GM19324 (cell line): ENCODE data around the gene NRN1.
"Not testable (repeated sequence)": the region's sequence is repeated elsewhere in the genome, so short reads cannot be mapped to it uniquely, and the experiment has no call there.

ENCODE experiments used
- ATAC-seq: cut with Tn5 transposase; IDR thresholded peaks from one replicate; pipeline ENCODE4 v1.9.1; 2021; ENCODE audit warnings: mild to moderate bottlenecking, moderate library complexity; ENCODE audit not compliant: unreplicated experiment, low FRiP score

The NRN1 gene, protein sequence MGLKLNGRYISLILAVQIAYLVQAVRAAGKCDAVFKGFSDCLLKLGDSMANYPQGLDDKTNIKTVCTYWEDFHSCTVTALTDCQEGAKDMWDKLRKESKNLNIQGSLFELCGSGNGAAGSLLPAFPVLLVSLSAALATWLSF

DNA sequence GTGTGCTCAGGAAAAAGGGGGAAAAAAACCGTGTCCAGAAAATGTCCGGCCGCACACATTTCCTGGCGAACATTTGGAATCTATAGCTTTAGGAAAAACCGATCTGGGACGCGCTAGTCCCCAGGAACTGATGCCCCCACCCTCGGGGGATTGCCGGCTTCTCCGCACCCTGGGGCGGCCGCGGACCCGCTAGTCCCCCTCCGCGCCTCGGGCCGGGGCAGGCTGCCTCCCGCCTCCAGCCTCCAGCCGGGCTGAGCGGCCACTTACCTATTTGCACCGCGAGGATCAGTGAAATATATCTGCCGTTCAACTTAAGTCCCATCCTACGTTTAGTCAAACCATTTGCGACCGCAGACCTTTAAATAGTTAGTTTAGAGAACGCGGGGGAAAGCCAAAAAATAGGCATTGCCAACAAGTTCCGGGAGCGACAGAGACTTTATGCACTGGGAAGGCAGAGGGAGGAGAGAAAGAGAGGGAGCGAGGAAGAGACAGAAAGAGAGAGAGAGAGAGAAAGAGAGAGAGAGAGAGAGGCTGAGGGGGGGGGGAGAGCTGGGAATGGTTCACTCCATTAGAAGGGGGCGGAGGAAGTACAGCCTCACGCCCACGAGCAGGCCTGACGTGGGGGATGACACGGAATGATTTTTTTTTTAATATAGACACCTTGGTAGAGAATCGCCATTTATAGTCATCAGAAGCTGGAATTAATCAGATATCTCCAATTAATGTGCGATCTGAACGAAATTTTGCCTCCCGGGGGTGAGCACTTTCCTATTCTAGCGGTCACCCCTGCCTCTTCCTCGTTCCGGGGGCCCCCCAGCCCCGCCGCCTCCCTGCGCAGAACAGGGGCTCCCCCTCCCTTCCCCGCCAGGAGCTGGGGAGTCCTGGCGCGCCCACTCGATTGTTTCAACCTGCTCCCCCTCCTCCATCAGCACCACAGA, at the start of gene NRN1:
NRN1 (minus strand) TSS at position 498 of the 938 bp plus-strand sequence; CDS start at position 322, 176 bp downstream.
- no peak for ATAC-seq

DNA sequence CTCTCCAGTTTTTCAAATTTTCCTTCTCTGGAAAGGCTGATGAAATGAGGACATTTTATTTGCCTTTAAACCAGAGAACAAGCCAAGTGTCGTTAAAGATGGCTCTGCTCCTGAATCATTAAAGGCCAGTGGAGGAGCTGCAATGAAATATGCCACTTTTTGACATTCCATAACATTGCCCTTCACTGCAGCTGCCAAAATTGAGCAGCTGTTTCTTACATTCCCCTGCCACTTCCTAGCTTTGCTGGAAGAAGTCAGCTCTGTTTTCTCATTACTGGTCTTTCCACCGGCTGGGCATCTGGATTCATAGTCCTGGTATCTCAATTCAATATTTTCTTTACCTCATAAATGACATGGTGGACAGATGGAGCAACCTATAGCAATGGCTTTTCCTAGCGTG, 45.5 kb upstream of the NRN1 start:
- ATAC-seq = no peak

DNA sequence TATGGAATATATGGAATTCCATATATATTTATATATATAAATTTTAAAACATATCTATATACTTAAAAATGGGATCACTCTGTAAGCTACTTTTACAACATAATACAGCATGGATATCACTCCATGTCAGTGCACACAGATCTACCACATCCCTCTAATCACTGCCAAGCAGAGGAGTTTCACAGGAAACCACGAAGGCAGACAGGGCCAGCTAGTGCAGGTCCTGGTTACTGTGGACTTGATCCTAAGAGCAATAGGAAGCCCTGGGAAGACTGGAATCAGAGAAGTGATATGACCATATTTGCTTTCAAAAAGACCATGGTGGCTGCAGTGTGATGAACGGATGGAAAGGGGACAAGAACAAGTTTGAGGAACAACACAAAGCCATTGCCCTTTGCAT, 40.0 kb upstream of the NRN1 start:
- no peak for ATAC-seq

DNA sequence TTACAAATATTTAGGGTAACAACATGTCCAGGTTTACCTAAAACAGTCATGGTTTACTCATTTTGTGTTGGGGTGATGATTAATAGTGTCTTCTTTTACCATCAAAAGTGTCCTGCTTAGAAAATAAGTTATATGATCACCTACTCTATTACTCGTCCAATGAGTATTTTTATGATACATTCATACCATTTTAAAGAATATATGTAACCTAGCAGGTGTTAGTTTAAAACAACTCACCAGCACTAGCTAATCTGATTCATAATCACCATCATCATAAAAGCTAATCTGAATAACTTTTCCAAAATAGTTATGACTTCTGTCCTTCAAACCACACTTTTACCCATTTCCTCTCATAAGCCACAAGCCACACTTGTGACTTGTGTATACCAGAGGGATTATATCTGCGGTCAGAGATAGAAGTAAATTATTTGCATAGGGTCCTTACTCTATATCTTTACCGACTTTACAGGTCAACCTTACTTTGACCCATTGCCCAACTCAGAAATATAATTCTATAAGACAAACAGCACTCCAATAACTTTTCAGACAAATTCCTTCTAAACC, 33.3 kb upstream of the NRN1 start:
- ATAC-seq = no peak

DNA sequence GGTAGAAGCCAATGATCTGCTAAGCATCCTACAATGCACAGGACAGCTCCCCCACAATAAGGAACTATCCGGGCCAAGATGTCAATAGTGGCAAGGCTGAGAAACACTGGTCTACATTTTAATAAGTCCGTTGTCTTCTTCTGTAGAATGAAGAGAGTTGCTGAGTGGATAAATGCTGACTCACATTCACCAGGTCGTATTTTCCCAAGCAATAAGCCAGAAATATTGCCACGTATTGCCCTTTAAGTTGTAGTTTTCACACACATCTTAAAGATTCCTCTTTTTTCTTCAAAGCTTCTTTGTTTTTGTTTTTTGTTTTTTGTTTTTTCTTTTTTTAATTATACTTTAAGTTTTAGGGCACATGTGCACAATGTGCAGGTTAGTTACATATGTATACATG, 30.5 kb upstream of the NRN1 start:
- ATAC-seq = no peak

DNA sequence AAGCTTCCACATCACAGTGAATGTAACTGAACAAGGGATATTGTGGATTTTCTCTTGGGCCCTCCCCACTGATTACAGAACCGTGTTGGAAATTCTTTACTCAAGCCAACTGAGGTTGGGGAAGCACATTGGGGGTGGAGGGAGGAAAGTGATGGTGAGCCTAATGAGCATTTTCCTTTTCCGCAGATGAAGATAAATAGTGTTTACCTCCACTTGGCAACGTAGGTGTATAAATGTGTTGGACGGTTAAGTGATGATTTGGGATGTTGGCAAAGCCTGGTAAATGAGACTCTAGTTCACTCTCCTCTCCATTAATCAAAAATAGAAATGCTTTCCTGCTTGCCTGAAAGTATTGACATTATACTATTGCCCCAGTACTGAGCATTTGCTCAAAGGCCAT, 27.1 kb upstream of the NRN1 start:
- ATAC-seq = no peak

DNA sequence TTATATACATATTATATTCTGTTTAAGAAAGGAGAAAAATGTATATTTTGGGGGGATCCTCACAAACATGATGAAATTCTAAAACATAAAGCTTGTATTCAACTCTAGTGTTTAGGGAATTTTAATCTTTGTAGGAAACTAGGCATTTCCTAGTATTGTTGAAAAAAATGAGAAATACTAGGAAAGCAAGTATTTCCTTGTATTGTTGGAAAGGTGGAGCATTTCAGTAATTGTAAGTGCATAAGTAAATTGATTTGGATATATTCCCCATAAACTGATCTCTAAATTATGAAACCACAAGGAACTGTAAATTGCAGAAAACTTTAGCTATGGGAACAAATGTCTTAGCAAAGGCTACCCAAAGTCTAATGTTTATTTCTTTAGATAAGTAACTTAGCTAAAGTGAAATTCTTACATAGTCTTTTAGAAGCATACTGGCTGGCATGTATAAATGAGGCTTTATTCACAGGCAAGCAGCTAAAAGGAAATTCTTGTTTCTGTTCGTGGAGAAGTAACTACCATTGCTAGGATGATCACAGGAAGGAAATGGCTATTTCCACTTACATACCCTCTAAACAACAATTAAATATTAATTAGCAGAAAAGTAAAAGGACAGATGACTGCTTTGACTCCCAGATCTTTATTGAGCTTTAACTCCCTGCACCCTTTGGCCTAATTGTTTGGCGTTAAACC, 19.9 kb upstream of the NRN1 start:
- no peak for ATAC-seq

DNA sequence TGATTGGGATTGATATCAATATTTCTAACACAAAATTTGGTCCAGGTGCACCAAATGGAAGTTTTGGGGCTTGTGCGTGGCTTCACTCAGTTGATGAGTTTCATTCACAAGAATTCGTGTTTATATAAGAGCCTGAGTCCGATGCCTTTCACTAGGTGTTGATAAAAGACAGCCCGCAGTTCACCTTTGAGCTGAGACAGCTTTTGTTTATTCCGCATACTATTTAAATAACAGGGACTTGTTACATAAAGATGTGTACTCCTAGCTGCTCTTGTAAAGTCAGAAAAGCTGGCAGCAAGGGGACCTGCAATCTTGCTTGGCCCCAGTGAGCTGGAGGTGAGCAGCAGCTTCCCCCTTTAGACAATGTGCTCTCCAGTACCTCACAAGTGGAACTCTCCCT, 19.0 kb upstream of the NRN1 start:
- no peak for ATAC-seq

DNA sequence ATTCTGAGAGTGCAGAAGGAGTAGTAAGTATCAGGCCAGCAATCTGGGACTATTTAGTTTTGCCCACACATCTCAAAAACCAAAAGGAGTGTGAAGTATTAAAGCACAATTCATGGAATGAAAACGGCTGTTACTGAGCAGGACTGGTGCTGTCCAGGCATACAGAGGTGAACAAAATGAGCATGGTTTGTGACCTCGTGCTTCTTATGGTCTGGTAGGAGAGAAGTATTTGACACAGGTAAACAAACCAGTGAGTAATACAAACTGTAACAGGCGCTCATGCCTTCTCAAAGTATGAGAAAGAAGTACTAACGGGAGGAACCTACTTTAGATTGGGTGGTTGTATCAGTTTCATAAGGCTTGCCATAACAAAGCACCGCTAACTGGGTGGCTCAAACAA, 17.5 kb upstream of the NRN1 start:
- no peak for ATAC-seq

DNA sequence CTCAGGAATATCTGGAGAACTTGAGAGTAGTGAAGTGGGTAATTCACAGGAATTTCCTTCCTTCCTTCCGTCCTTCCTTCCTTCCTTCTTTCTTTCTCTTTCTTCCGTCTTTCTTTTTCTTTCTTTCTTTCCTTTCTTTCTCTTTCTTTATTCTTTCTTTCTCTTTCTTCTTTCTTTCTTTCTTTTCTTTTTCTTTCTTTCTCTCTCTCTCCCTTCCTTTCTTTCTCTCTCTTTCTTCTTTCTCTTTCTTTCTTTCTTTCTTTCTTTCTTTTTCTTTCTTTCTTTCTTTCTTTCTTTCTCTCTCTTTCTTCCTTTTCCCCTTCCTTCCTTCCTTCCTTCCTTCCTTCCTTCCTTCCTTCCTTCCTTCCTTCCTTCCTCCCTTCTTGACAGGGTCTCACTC, 16.1 kb upstream of the NRN1 start:
- not testable (repeated sequence) for ATAC-seq

DNA sequence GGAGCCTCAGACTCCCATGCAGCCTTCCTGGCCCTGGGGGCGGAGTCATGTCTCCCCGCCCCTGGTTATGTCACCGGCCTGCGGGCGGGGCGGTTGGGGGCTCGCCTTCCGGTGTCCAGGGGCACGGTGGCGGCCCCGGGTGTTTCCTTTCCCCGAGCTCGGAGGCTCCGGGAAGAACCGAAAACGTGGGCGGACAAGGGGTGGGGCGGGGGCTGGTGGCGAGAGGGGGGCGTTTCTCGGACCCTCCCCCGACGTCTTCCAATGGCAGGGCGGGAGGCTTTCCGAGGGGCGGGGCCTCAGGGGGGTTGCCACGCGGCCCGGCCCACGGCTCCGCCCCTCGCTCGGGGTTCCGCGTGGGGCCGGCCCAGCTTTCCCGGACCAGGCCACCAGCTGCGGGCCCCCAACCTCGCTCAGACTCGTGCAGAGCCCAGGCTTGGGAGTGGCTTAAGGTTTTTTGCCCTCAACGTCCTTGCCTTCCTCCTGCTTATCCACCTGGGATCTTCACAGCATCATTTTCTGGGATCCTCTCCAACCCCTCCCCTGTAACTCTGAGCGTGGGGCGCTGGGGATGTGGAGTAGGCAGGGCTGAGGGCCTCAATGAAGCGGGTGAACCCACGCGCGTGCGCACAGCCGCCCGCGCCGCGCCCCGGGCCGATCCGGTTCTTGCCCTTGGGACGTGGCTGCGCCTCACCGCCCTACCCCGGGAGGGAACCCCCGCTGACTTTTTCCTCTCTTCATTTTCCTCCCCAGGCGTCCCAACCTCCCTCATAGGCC, 2.1 kb upstream of the NRN1 start:
- peak; percentile 77 for ATAC-seq

DNA sequence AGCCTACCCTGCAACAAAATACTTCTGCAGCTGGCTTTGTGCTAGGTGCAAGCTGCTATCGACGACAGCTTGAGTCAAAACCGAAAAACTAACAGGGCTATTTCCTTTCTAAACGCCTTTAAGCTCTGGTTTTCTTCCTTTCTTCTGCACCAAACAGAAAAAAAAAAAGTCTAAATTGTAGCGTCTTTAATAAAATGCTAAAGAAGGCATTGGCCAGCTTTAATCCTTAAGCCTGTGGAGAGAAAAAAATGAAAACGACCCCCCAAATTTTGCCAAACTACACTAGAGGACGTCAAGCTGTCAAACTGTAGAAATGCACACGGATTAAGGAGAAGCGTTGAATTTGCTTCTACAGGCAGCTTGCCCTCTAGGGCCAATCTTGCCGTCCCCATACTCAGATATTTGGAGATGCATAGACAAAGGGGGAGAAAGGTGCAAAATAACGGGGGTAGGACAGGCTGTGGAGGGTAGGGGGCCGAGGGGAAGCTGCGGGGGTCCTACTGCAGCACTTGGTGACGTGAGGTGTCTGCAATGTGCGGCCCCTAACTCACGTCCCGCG, 1.4 kb upstream of the NRN1 start:
- no peak for ATAC-seq

DNA sequence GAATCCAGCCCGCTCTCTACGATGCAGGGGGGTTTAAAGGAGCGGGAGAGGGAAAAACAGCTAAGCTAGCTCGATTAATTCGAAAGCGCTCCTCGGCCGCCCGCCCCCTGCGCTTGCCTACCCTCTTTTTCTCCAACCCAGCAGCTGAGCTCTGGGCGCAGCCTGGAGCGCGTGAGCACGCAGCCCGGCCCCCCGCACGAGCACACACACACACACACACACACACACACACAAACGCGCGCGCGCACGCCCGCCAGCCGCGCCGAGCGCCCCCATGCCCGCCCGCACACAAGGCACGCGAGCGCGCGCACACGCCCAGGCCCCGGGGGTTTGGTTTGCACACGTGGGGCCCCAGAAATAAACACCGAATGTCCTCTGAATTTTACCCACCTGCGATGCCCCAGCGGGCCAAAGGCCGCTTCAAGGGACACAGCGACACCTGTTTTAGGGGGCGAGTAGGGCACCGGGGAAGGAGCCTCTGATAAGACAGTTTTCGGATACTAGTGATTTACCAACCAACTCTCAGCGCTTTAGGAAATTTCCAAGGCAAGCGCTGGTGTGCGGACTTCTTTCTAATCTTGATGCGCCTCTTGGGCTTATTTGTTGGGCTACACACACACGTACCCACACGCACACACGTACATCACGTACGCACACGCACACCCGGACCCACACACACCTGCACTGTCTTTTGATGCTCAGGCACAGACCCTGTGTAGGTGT, 802 bp upstream of the NRN1 start:
- no peak for ATAC-seq

DNA sequence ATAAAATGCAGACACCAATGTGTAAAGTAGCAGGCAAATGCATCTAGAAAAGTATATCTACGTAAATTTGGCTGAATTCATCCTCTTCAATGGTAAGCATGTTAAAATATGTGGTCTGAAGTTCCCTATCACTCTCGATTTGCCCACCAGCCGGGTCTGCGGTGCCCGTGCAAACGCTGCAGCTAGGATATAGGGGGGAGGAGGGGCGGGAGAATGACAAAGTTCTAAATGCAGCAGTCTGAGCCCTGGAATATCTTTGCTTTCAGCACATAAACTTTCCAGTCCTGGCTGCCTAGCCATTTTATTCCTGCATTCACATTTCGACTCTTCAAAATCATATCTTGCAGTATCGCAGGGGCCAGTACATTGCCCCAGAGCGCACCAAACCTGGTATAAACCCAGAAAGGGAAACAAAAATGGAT, 708 bp downstream of the NRN1 start:
- ATAC-seq = no peak

DNA sequence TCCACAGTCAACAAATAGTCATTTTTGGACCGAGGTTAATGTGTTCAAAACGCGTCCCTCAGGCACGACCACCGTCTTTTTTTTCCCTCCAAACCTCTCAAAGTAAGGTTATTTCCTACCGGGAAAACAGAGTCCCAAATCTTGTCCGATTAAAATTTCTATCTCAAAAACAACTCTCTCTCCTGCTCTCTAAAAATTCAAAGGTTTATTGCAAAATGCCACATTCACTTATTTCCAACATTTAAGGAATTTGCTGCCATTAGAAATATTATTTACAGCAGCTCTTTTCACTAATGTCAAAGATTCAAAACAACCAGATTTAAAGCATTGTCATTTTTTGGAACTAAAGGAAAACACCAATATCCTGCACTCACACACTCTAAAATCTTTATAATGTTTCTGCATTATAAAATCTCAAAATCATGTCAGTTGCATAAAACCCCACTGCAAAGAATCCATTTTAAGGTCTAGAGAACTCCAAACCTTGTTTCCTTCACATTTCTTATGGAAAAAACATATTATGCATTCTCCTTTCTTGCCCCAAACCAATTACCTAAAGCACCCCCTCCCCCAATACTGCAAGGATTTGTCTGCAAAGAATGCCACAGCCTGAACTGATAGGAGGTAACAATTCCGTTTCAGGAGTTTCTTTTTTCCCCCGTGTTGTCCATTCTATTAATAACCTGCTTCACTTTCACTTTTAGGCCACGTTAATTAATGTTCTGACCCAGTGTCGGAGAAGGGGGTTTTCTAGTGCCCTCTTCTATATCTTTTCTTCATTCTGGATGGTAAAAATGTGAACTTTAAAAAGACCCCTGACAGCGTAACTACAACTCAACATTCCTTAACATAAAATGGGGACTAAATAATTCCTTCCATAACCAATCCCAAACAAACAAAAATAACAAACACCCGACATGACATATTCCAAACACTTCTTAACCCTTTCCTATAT, 1.4 kb downstream of the NRN1 start:
- ATAC-seq = no peak

DNA sequence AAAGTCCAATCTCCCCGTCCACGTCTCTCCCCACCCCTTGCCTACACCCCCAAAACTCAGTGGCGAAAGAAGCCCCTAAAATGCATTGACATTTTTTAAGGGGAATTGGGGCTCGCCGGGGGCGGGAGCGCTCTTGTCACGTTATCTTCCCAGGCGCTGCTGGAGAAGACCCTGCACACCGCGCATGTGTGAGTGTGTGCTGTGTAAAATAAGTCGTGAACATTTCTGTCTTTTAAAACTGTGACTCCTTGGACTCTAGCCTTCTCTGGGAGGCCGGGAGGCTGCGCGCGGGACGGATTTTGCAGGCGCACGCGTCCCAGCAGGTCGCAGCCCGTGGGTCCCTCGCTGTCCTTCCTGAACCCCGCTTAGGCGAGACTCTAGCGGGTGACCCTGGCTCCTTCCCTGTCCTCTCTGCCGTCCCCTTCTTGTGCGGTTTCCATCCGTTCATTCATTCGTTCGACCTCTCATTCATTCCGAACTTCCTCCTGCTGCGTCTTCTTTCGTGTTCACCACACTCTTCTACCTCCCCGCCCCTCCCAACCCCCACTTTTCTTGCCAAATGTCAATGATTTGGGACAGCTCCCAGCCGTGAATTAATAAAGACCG, 2.2 kb downstream of the NRN1 start:
- ATAC-seq = no peak

DNA sequence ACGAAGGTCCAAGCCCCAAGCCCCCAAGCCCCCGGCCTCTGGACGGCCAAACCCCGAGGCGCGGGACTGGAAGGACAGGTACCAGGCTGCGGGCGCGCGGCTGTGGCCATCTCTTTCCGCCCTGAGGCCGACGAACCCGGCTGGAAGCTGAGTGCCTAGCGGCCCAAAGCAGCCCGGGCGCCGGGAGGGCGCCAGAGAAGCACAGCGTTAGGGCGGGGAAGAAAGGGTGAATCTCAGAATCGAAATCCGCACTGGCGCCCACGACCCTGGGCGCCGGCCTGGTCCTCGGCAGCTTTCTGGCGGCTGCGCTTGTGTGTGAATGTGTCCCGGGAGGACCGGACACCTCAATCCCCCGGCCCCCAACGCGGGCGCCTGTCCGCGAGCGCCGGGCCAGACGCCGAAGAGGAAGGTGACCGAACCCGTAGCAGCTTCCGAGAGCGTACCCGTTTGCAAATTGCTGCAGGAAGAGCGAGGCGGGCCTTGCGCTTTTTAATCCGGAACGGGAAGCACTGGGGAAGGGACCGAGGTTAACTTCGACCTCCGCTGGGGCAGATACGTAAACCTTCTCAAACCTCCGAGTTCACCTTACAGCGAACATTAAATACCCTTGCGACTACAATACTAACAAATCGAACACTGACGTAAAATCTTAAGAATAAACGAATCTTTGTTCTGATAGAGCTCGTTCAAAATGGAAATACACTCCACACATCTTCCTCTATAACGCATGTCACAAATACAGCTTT, 2.9 kb downstream of the NRN1 start:
- ATAC-seq = no peak
